KBM-7 (cell line): ENCODE results near the gene HPN.
"Not testable (repeated sequence)": the region's sequence is repeated elsewhere in the genome, so short reads cannot be mapped to it uniquely, and the experiment has no call there.

Experiments
- DNase-seq: peaks from one replicate; pipeline ENCODE4 v3.0.0-alpha.2; 2015
- in situ Hi-C: fragments of 300-500 bp; cut with MboI; formaldehyde crosslinking; loops from 2 replicates; pipeline ENCODE4 v1.14.3; 2020; ENCODE audit warnings: low sequenced_read_pairs, low pct_unique_long_range_greater_than_20kb, mixed read lengths

The HPN gene

GRCh38 chr19:35038623-35039512 lies 2.7 kb upstream of the HPN start:
- in situ Hi-C loops: no loop called here
- DNase-seq: peak; percentile 65

- no peak for DNase-seq
- in situ Hi-C loops: no loop called here
Observed at GRCh38 chr19:35039881-35040825, 1.4 kb upstream of the HPN start.

- DNase-seq: no peak
- in situ Hi-C loops: no loop called here
Observed at GRCh38 chr19:35040826-35041547, 534 bp upstream of the HPN start.

GRCh38 chr19:35042056-35042730 lies 672 bp downstream of the HPN start:
- in situ Hi-C loops: no loop called here
- no peak for DNase-seq

- in situ Hi-C loops: no loop called here
- DNase-seq: no peak
Observed at GRCh38 chr19:35042954-35043604, 1.6 kb downstream of the HPN start.

- no peak for DNase-seq
- in situ Hi-C loops: no loop called here
Observed at GRCh38 chr19:35043906-35044305, 2.4 kb downstream of the HPN start.

GRCh38 chr19:35044317-35045117 lies 3.0 kb downstream of the HPN start:
- in situ Hi-C loops: no loop called here
- peak; percentile 92 for DNase-seq

- peak; percentile 87 for DNase-seq
- in situ Hi-C loops: no loop called here
Observed at GRCh38 chr19:35045667-35046300, 4.3 kb downstream of the HPN start.

- no peak for DNase-seq
Observed at GRCh38 chr19:35046461-35046860, 4.9 kb downstream of the HPN start.

GRCh38 chr19:35048911-35049411 lies 7.4 kb downstream of the HPN start:
- in situ Hi-C loops: no loop called here

More at GRCh38 chr19:35046461-35046860, 4.9 kb downstream of the HPN start:
- in situ Hi-C loops: no loop called here

GRCh38 chr19:35049456-35049855 lies 7.9 kb downstream of the HPN start:
- DNase-seq: no peak

More at GRCh38 chr19:35048911-35049411, 7.4 kb downstream of the HPN start:
- DNase-seq: no peak

GRCh38 chr19:35050662-35051061 lies 9.1 kb downstream of the HPN start:
- in situ Hi-C loops, DNase-seq: not testable (repeated sequence)

More at GRCh38 chr19:35049456-35049855, 7.9 kb downstream of the HPN start:
- in situ Hi-C loops: no loop called here

- DNase-seq, in situ Hi-C loops: not testable (repeated sequence)
Observed at GRCh38 chr19:35051268-35051667, 9.7 kb downstream of the HPN start.

- in situ Hi-C loops: no loop called here
- DNase-seq: no peak
Observed at GRCh38 chr19:35051796-35052195, 10.3 kb downstream of the HPN start.

- in situ Hi-C loops: no loop called here
- no peak for DNase-seq
Observed at GRCh38 chr19:35052599-35053190, 11.2 kb downstream of the HPN start.

GRCh38 chr19:35053667-35054293 lies 12.3 kb downstream of the HPN start:
- no peak for DNase-seq
- in situ Hi-C loops: no loop called here
